Measurements from ENCODE around the gene SLC10A4. TPM values are rescaled to one million over a fixed set of nuclear protein-coding genes. Genes with fewer than 3 reads are reported as not detected.

SLC10A4 gene, protein sequence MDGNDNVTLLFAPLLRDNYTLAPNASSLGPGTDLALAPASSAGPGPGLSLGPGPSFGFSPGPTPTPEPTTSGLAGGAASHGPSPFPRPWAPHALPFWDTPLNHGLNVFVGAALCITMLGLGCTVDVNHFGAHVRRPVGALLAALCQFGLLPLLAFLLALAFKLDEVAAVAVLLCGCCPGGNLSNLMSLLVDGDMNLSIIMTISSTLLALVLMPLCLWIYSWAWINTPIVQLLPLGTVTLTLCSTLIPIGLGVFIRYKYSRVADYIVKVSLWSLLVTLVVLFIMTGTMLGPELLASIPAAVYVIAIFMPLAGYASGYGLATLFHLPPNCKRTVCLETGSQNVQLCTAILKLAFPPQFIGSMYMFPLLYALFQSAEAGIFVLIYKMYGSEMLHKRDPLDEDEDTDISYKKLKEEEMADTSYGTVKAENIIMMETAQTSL
- total RNA-seq: not detected in 2 replicates

GRCh38 chr4:48483006-48483776 is at the start of gene SLC10A4:
Gene SLC10A4, plus strand, starts transcription at chr4:48483343. Its CDS starts 219 bp downstream, at chr4:48483562.

DNA sequence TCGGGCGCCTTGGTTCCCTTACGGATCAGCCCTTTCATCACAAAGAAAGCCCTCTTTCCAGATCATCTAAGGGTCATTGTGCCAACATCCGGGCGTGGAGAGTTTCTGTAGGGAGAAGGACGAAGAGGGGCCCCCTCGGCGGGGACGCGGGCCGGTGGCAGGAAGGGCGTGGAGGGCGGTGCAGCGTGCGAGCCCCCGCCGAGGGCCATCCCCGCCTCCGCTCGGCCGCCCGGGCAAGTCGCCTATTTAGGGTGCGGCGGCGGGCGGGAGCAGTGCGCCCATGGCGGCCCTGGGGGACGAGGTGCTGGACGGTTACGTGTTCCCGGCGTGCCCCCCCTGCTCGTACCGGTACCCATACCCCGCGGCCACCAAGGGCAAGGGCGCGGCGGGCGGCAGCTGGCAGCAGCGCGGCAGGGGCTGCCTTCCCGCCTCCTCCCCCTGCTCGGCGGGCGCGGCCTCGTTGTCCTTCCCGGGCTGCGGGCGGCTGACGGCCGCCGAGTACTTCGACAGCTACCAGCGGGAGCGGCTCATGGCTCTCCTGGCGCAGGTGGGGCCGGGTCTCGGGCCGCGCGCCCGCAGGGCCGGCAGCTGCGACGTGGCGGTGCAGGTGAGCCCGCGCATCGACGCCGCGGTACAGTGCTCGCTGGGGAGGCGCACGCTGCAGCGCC is 7.0 kb downstream of the SLC10A4 start, which contains the start of gene ZAR1:
Gene ZAR1, plus strand, starts transcription at position 241 of the 668 bp plus-strand sequence. Its CDS starts 40 bp downstream, at position 281.

Other genes starting within 250 kb of the SLC10A4 start
- 0.26 and 2.6 TPM in 2 replicates for gene TEC, start 213.5 kb upstream of the SLC10A4 start, total RNA-seq
- gene SLAIN2, start 141.8 kb upstream of the SLC10A4 start, total RNA-seq: 63.1 and 77.4 TPM in 2 replicates
- not detected in 2 replicates for gene ZAR1, start 6.9 kb downstream of the SLC10A4 start, total RNA-seq

Data from epithelial cell of alveolus of lung (primary cell).